ENCODE measurements around the gene TPCN1. TPM values are rescaled to one million over a fixed set of nuclear protein-coding genes. Genes with fewer than 3 reads are reported as not detected.

Gene TPCN1
- total RNA-seq, 1 experiment from 2014 or later: 29.7 TPM

DNA sequence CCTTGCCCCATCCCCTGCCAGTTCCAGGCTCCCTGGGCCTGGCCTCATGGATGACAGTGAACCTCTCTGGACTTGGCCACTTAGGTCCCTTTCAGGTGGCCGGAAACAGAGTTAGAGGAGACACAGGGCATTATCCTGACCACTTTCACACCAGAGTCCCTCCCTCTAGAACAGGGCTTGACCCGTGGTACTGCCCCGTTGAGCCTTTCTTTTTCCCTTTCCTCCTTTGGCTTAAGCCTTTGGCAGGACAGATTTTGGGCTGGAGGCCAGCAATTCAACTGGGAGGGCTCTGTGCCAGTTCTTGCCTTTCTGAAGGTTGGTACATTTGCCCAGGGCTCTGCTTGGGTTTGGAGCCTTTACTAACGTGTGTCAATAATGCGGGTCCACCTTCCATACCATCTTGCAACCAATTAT lies 22.8 kb downstream of the TPCN1 start (continued):
- TF ChIP-seq, protein P1, sequence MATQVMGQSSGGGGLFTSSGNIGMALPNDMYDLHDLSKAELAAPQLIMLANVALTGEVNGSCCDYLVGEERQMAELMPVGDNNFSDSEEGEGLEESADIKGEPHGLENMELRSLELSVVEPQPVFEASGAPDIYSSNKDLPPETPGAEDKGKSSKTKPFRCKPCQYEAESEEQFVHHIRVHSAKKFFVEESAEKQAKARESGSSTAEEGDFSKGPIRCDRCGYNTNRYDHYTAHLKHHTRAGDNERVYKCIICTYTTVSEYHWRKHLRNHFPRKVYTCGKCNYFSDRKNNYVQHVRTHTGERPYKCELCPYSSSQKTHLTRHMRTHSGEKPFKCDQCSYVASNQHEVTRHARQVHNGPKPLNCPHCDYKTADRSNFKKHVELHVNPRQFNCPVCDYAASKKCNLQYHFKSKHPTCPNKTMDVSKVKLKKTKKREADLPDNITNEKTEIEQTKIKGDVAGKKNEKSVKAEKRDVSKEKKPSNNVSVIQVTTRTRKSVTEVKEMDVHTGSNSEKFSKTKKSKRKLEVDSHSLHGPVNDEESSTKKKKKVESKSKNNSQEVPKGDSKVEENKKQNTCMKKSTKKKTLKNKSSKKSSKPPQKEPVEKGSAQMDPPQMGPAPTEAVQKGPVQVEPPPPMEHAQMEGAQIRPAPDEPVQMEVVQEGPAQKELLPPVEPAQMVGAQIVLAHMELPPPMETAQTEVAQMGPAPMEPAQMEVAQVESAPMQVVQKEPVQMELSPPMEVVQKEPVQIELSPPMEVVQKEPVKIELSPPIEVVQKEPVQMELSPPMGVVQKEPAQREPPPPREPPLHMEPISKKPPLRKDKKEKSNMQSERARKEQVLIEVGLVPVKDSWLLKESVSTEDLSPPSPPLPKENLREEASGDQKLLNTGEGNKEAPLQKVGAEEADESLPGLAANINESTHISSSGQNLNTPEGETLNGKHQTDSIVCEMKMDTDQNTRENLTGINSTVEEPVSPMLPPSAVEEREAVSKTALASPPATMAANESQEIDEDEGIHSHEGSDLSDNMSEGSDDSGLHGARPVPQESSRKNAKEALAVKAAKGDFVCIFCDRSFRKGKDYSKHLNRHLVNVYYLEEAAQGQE (IDR thresholded peaks at IDR 0.05; ENCODE audit: low read depth): no peak
- TF ChIP-seq SIN3A (IDR thresholded peaks at IDR 0.05; ENCODE audit: low read depth) (no peak), YY1 (IDR thresholded peaks at IDR 0.05; ENCODE audit: extremely low read depth, insufficient replicate concordance, low read depth, low read length) (no peak), ELF1 (IDR thresholded peaks at IDR 0.05; ENCODE audit: borderline replicate concordance, low read depth) (no peak), FOSL1 (IDR thresholded peaks at IDR 0.05; ENCODE audit: low read depth) (no peak), EGR1 (IDR thresholded peaks at IDR 0.05; ENCODE audit: low read depth) (no peak)
- TF ChIP-seq, protein P2, sequence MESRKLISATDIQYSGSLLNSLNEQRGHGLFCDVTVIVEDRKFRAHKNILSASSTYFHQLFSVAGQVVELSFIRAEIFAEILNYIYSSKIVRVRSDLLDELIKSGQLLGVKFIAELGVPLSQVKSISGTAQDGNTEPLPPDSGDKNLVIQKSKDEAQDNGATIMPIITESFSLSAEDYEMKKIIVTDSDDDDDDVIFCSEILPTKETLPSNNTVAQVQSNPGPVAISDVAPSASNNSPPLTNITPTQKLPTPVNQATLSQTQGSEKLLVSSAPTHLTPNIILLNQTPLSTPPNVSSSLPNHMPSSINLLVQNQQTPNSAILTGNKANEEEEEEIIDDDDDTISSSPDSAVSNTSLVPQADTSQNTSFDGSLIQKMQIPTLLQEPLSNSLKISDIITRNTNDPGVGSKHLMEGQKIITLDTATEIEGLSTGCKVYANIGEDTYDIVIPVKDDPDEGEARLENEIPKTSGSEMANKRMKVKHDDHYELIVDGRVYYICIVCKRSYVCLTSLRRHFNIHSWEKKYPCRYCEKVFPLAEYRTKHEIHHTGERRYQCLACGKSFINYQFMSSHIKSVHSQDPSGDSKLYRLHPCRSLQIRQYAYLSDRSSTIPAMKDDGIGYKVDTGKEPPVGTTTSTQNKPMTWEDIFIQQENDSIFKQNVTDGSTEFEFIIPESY (IDR thresholded peaks at IDR 0.05; ENCODE audit: extremely low read depth, insufficient replicate concordance, low read length): no peak
- TF ChIP-seq, protein P3, sequence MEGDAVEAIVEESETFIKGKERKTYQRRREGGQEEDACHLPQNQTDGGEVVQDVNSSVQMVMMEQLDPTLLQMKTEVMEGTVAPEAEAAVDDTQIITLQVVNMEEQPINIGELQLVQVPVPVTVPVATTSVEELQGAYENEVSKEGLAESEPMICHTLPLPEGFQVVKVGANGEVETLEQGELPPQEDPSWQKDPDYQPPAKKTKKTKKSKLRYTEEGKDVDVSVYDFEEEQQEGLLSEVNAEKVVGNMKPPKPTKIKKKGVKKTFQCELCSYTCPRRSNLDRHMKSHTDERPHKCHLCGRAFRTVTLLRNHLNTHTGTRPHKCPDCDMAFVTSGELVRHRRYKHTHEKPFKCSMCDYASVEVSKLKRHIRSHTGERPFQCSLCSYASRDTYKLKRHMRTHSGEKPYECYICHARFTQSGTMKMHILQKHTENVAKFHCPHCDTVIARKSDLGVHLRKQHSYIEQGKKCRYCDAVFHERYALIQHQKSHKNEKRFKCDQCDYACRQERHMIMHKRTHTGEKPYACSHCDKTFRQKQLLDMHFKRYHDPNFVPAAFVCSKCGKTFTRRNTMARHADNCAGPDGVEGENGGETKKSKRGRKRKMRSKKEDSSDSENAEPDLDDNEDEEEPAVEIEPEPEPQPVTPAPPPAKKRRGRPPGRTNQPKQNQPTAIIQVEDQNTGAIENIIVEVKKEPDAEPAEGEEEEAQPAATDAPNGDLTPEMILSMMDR (IDR thresholded peaks at IDR 0.05 in 2 of 3, conservative IDR thresholded peaks at IDR 0.05 in 1 of 3; ENCODE audit: borderline replicate concordance in 1 of 3, insufficient read depth in 1 of 3, low read depth in 2 of 3, low read length in 2 of 3): no peak
- TF ChIP-seq, protein P4, sequence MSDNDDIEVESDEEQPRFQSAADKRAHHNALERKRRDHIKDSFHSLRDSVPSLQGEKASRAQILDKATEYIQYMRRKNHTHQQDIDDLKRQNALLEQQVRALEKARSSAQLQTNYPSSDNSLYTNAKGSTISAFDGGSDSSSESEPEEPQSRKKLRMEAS (IDR thresholded peaks at IDR 0.05): no peak

All from HCT116 (cell line).